ENCODE measurements around the gene TCF4. TPM values are rescaled to one million over a fixed set of nuclear protein-coding genes. Genes with fewer than 3 reads are reported as not detected.

TCF4 gene
- total RNA-seq, 1 experiment from 2014 or later = 0.42 TPM

GRCh38 chr18:55570966-55571365 is 17.0 kb downstream of the TCF4 start:
- H3K79me2 ChIP-seq (ENCODE audit: insufficient read depth, low read length) = no peaks in the 10 kb centered on the region
- RAD21 ChIA-PET (ENCODE audit: low non-redundant PET in 1 of 2, low total read pairs in 2 of 2, uncharacterized antibody in 2 of 2, unreplicated experiment in 2 of 2) = no interaction called here

More at GRCh38 chr18:55570966-55571365, 17.0 kb downstream of the TCF4 start:
- POLR2A ChIA-PET = no interaction called here
- Histone ChIP-seq H3K36me3 (ENCODE audit: control insufficient read depth in 1 of 2, insufficient read depth in 2 of 2, low read length in 2 of 2) (no peaks in the 10 kb centered on the region), H3K9me3 (ENCODE audit: control insufficient read depth in 1 of 2, insufficient read depth in 1 of 2, low read depth in 1 of 2, low read length in 2 of 2) (peaks cover 6 to 25% of the 10 kb centered on the region in 2 experiments; a peak in 3 of 4 replicates), H2AFZ (ENCODE audit: low read depth, low read length, poor library complexity, severe bottlenecking) (no peak overlapping the region), H3K4me1 (ENCODE audit: control insufficient read depth in 1 of 2, insufficient read depth in 2 of 2, low read length in 2 of 2) (no peaks in the 10 kb centered on the region), H3K27me3 (ENCODE audit: insufficient read depth, low read length) (no peaks in the 10 kb centered on the region), H3K4me3 (replicated peaks in 1 of 2; ENCODE audit: low read depth in 1 of 2, low read length in 2 of 2) (no peak overlapping the region), H4K20me1 (ENCODE audit: insufficient read depth) (no peaks in the 10 kb centered on the region), H3K27ac (ENCODE audit: low read depth, low read length) (no peak overlapping the region), H3K9me2 (ENCODE audit: insufficient read depth) (no peaks in the 10 kb centered on the region), H3K9ac (ENCODE audit: low read length) (no peak overlapping the region), H3K4me2 (ENCODE audit: low read length) (no peak overlapping the region)
- CTCF ChIA-PET = no interaction called here
- TF ChIP-seq REST (IDR thresholded peaks at IDR 0.05; ENCODE audit: low read depth) = no peak
- no peak for TF ChIP-seq SP1 (IDR thresholded peaks at IDR 0.05; ENCODE audit: low read depth)
- no peak for TF ChIP-seq RAD21 (IDR thresholded peaks at IDR 0.05; ENCODE audit: low read depth)
- TF ChIP-seq TCF7L2 (IDR thresholded peaks at IDR 0.05; ENCODE audit: borderline replicate concordance, extremely low read depth, insufficient read depth, insufficient read length) = no peak
- TF ChIP-seq POLR2A (IDR thresholded peaks at IDR 0.05; ENCODE audit: borderline replicate concordance, extremely low read depth, insufficient read depth, insufficient read length) = no peak
- no peak for TF ChIP-seq ZNF274 (IDR thresholded peaks at IDR 0.05; ENCODE audit: low read depth, low read length)
- no peak for TF ChIP-seq JUND (IDR thresholded peaks at IDR 0.05)
- no peak for TF ChIP-seq ELF1 (IDR thresholded peaks at IDR 0.05; ENCODE audit: borderline replicate concordance, low read depth)
- no peak for TF ChIP-seq CTCF (IDR thresholded peaks at IDR 0.05 in 2 of 3, conservative IDR thresholded peaks at IDR 0.05 in 1 of 3; ENCODE audit: borderline replicate concordance in 1 of 3, insufficient read depth in 1 of 3, low read depth in 2 of 3, low read length in 2 of 3)
- no peak for TF ChIP-seq POLR2AphosphoS5 (IDR thresholded peaks at IDR 0.05; ENCODE audit: low read depth, low read length)
- TF ChIP-seq MAX (IDR thresholded peaks at IDR 0.05) = no peak
- TF ChIP-seq CEBPB (IDR thresholded peaks at IDR 0.05; ENCODE audit: low read depth) = no peak
- TF ChIP-seq YY1 (IDR thresholded peaks at IDR 0.05; ENCODE audit: extremely low read depth, insufficient replicate concordance, low read depth, low read length) = no peak
- TF ChIP-seq EGR1 (IDR thresholded peaks at IDR 0.05; ENCODE audit: low read depth) = no peak
- no peak for TF ChIP-seq ATF3 (IDR thresholded peaks at IDR 0.05)
- no peak for TF ChIP-seq SIN3A (IDR thresholded peaks at IDR 0.05; ENCODE audit: low read depth)
- TF ChIP-seq CBX3 (IDR thresholded peaks at IDR 0.05; ENCODE audit: low read depth) = no peak
- TF ChIP-seq ZFX (IDR thresholded peaks at IDR 0.05) = no peak
- intact Hi-C loops (cut with micrococcal nuclease) = no loop called here
- no peak for DNase-seq (ENCODE audit: low read depth, low spot score)
- no TSS peak for BruUV-seq (replicated peaks)
- ATAC-seq = no peak
